ENCODE results near the gene CPB1. TPM values are rescaled to one million over a fixed set of nuclear protein-coding genes. Genes with fewer than 3 reads are reported as not detected.

CPB1 gene
- total and polyA plus RNA-seq, 12 donors, result 0.29 to 3.2 (median 2.1) TPM; not detected in 4

GRCh38 chr3:148792516-148792915 lies 35.1 kb upstream of the CPB1 start:
- no peak for DNase-seq
- H3K27me3 ChIP-seq, result no peaks in the 10 kb centered on the region
- H3K4me3 ChIP-seq, result no peak overlapping the region
- H3K9me3 ChIP-seq, result no peaks in the 10 kb centered on the region
- WGBS, 2 donors, result 68 to 79% methylated on average over 1 of the region's 1 CpG
- no peak for ATAC-seq
- TF ChIP-seq CTCF (IDR thresholded peaks at IDR 0.05), result no peak
- H3K4me1 ChIP-seq, result peaks cover 0 to 25% (median 0%) of the 10 kb centered on the region in 9 donors
- H3K27ac ChIP-seq, result no peak overlapping the region
- no peaks in the 10 kb centered on the region for H3K36me3 ChIP-seq
- intact Hi-C loops (cut with DNase I), result no loop called here

- intact Hi-C loops (cut with DNase I), result no loop called here
- TF ChIP-seq CTCF (IDR thresholded peaks at IDR 0.05), result no peak
- ATAC-seq, result no peak
- WGBS, 2 donors, result 49 to 55% methylated on average over 1 of the region's 1 CpG
- no peaks in the 10 kb centered on the region for H3K27me3 ChIP-seq
- H3K36me3 ChIP-seq, result no peaks in the 10 kb centered on the region
- no peak overlapping the region for H3K4me3 ChIP-seq
- H3K9me3 ChIP-seq, result no peaks in the 10 kb centered on the region
- peaks cover 0 to 3% (median 0%) of the 10 kb centered on the region in 9 donors for H3K4me1 ChIP-seq
- DNase-seq, result no peak
- no peak overlapping the region for H3K27ac ChIP-seq
Measured at GRCh38 chr3:148796799-148797198, 30.8 kb upstream of the CPB1 start.

GRCh38 chr3:148797795-148798194 lies 29.8 kb upstream of the CPB1 start:
- Histone ChIP-seq H3K27ac (no peak overlapping the region), H3K4me3 (no peak overlapping the region), H3K9me3 (no peaks in the 10 kb centered on the region), H3K27me3 (no peaks in the 10 kb centered on the region), H3K36me3 (no peaks in the 10 kb centered on the region), H3K4me1 (no peaks in the 10 kb centered on the region)
- 92 to 94% methylated on average over 2 of the region's 2 CpGs for WGBS, 2 donors
- no peak for ATAC-seq
- TF ChIP-seq CTCF (IDR thresholded peaks at IDR 0.05), result no peak
- no peak for DNase-seq
- intact Hi-C loops (cut with DNase I), result no loop called here

GRCh38 chr3:148800414-148800813 lies 27.2 kb upstream of the CPB1 start:
- WGBS, 2 donors, result 89 to 92% methylated on average over 1 of the region's 1 CpG
- Histone ChIP-seq H3K27ac (no peak overlapping the region), H3K36me3 (no peaks in the 10 kb centered on the region), H3K27me3 (no peaks in the 10 kb centered on the region), H3K4me1 (no peaks in the 10 kb centered on the region), H3K4me3 (no peak overlapping the region), H3K9me3 (no peaks in the 10 kb centered on the region)
- DNase-seq (no peak), ATAC-seq (no peak)
- intact Hi-C loops (cut with DNase I), result no loop called here
- TF ChIP-seq CTCF (IDR thresholded peaks at IDR 0.05), result no peak
